Endothelial cell of umbilical vein (primary cell): ENCODE results near the gene GFOD1. TPM values are rescaled to one million over a fixed set of nuclear protein-coding genes. Genes with fewer than 3 reads are reported as not detected.

Experiments used
- BruUV-seq: library from RNA; stranded (reverse); fragments of 400-500 nt; replicated peaks from 2 replicates; lab custom pipeline; 2021; lab: Mats Ljungman, UMichigan
- CTCF ChIA-PET: fragments of 300-600, 350-600 bp; sonication (Branson Sonifier 250); formaldehyde crosslinking; loops from one replicate; lab custom pipeline; 2021; ENCODE audit warnings: antibody characterized with exemption, inconsistent platforms; lab: Charles Lee
- POLR2A ChIA-PET: fragments of 300-600, 350-600 bp; sonication (Branson Sonifier 250); formaldehyde crosslinking; loops from one replicate; lab custom pipeline; 2021; ENCODE audit warnings: antibody characterized with exemption, inconsistent platforms; lab: Charles Lee
- DNase-seq: peaks from one replicate; pipeline ENCODE4 v3.0.0-alpha.2; 2011; ENCODE audit warnings: low read depth, low spot score
- FAIRE-seq: peaks from 2 replicates; lab custom pipeline; 2011; peaks lifted over from hg19 to GRCh38; lab: Jason Lieb, UNC
- H2AFZ ChIP-seq: 2 replicates; pipeline ENCODE4 v1.6.0; 2012; ENCODE audit warnings: low read depth, low read length, control low read depth, inconsistent platforms
- H3K27ac ChIP-seq: 2 replicates; pipeline ENCODE4 v1.5.1; 2011; ENCODE audit warnings: low read depth, mild to moderate bottlenecking, control low read depth, low read length, moderate library complexity; ENCODE audit not compliant: insufficient read depth
- H3K27me3 ChIP-seq, 2 experiments: 2 replicates each; pipeline versions ENCODE4 v1.6.0 to v1.6.1; 2011; ENCODE audit warnings: low read length in 2 of 2, mixed read lengths in 1 of 2; ENCODE audit not compliant: control insufficient read depth in 2 of 2, insufficient read depth in 2 of 2
- H3K36me3 ChIP-seq, 2 experiments: 2 replicates in 1 of 2; 3 replicates in 1 of 2; pipeline ENCODE4 v1.5.1; 2011; ENCODE audit warnings: low read length in 2 of 2, mild to moderate bottlenecking in 1 of 2, moderate library complexity in 1 of 2; ENCODE audit not compliant: control insufficient read depth in 2 of 2, insufficient read depth in 2 of 2; ENCODE audit errors: extremely low read depth in 1 of 2
- H3K4me1 ChIP-seq: 3 replicates; pipeline ENCODE4 v1.5.1; 2011; ENCODE audit warnings: mild to moderate bottlenecking, low read length; ENCODE audit not compliant: control insufficient read depth, insufficient read depth; ENCODE audit errors: extremely low read depth
- H3K4me2 ChIP-seq: 2 replicates; pipeline ENCODE4 v1.6.1; 2011; ENCODE audit warnings: low read length, control low read depth, mixed read lengths; ENCODE audit not compliant: insufficient read depth
- H3K4me3 ChIP-seq, 3 experiments: fragments of 200-600 bp in 1 of 3; sonication (generic), shearing (Covaris generic) in 1 of 3; replicated peaks in 1 of 3; 2 replicates each; pipeline ENCODE4 v1.5.1; 2011 to 2016; ENCODE audit warnings: control low read depth in 3 of 3, low read length in 3 of 3, mild to moderate bottlenecking in 2 of 3, inconsistent platforms in 1 of 3, low read depth in 1 of 3, moderate library complexity in 1 of 3; ENCODE audit not compliant: insufficient read depth in 1 of 3
- H3K79me2 ChIP-seq: 2 replicates; pipeline ENCODE4 v1.6.0; 2012; ENCODE audit warnings: low read length, inconsistent platforms; ENCODE audit not compliant: control insufficient read depth, insufficient read depth
- H3K9ac ChIP-seq: replicated peaks from 2 replicates; pipeline ENCODE3; 2011; ENCODE audit warnings: low read length, control low read depth; ENCODE audit not compliant: insufficient read depth; ENCODE audit errors: extremely low read depth
- H3K9me1 ChIP-seq: replicated peaks from 3 replicates; pipeline ENCODE4 v1.6.0; 2011; ENCODE audit warnings: mild to moderate bottlenecking, low read length; ENCODE audit not compliant: control insufficient read depth, insufficient read depth; ENCODE audit errors: extremely low read depth
- H3K9me3 ChIP-seq: replicated peaks from 2 replicates; pipeline ENCODE4 v1.5.1; 2012; ENCODE audit warnings: low read length, inconsistent platforms; ENCODE audit not compliant: control insufficient read depth, insufficient read depth
- H4K20me1 ChIP-seq: replicated peaks from 2 replicates; pipeline ENCODE3; 2011; ENCODE audit warnings: mild to moderate bottlenecking, low read length; ENCODE audit not compliant: control insufficient read depth, insufficient read depth; ENCODE audit errors: extremely low read depth
- FOS ChIP-seq: IDR thresholded peaks from 2 replicates; pipeline ENCODE4 v1.6.1; 2011; ENCODE audit warnings: mild to moderate bottlenecking, low read length, moderate library complexity, borderline replicate concordance; ENCODE audit not compliant: insufficient read depth
- MAX ChIP-seq: IDR thresholded peaks from 2 replicates; pipeline ENCODE4 v1.6.1; 2011; ENCODE audit not compliant: insufficient read depth, insufficient read length
- MYC ChIP-seq: IDR thresholded peaks from one replicate; pipeline ENCODE4 v1.6.1; 2011; ENCODE audit warnings: mild to moderate bottlenecking, low read depth, low read length
- POLR2AphosphoS5 ChIP-seq: IDR thresholded peaks from 2 replicates; pipeline ENCODE4 v1.6.1; 2012; ENCODE audit warnings: low read depth, mild to moderate bottlenecking, control low read depth, low read length, moderate library complexity; ENCODE audit not compliant: insufficient read depth
- dilution Hi-C: fragments of 300-500 bp; cut with MboI; formaldehyde crosslinking; loops from one replicate; pipeline ENCODE4 v1.15.0; 2019; ENCODE audit warnings: low sequenced_read_pairs; ENCODE audit not compliant: extremely low pct_ligation_motif_present
- intact Hi-C: fragments of 100-400 bp; cut with micrococcal nuclease; formaldehyde crosslinking; loops from one replicate; pipeline ENCODE4 v1.10.0; 2022
- polyA plus RNA-seq, 4 experiments: library from polyadenylated mRNA; depleted of rRNA in 3 of 4; stranded (reverse) in 3 of 4; unstranded in 1 of 4; fragments of >200 nt; gene quantifications; 2 replicates each; pipeline versions ENCODE4 v1.2.1 to v1.2.3, GENCODE V29; 2011 to 2012; ENCODE audit warnings: missing spikeins in 1 of 4
- total RNA-seq: library from RNA; stranded (reverse); gene quantifications from 2 replicates; pipeline ENCODE4 v1.2.3, GENCODE V29; 2021
- TF ChIP-seq, protein P1 (sequence below), 2 donors: IDR thresholded peaks; 1 replicate in 1 of 2; 2 replicates in 1 of 2; pipeline ENCODE4 v1.5.1; 2011; ENCODE audit warnings: low read length in 2 of 2, mild to moderate bottlenecking in 2 of 2, moderate library complexity in 2 of 2, control low read depth in 1 of 2, inconsistent platforms in 1 of 2, low read depth in 1 of 2; ENCODE audit not compliant: insufficient read depth in 1 of 2; ENCODE audit errors: extremely low read depth in 1 of 2

Gene GFOD1
- total and polyA plus RNA-seq, 2 donors (not counting 3 experiments of a cell fraction or from before 2014, with no cell fraction given), result 12.1 to 24.1 TPM

DNA sequence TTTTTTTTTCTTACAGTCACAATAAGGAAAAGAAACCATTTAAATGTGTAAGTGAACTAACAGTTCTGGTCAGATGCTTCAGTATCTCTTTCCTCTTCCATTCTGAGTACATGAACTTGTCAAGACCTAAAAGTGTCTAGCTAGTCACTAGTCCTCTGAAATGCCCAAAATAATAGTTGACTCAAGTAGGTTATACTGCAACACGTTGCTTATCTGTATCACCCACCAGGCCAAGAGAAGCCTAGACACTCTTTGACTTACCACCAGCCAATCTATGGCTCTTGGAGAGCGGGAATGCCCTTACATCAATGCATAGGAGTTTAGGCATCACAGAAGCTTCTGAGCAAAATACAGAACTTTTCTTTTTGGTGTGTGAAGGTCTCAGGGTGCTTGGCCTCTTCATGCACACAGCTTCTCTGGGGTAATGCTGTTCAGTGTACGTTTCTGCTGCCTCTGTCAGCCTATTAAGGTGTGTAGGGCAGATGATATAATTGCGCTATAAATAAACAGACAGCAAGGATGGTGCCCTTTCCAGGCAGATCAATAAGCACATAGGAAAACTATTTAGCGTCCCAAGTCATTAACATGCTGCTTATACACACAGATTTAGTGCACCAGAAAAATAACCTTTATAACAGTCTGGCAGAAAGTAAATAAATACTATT is 7.8 kb upstream of the GFOD1 start:
- dilution Hi-C loops, result no loop called here
- no peak for FAIRE-seq
- no TSS peak for BruUV-seq

More for the DNA sequence above, 7.8 kb upstream of the GFOD1 start:
- H3K27ac ChIP-seq, result no peak overlapping the region
- no peaks in the 10 kb centered on the region for H3K9me3 ChIP-seq
- no peaks in the 10 kb centered on the region for H3K79me2 ChIP-seq
- no peaks in the 10 kb centered on the region for H4K20me1 ChIP-seq
- no peaks in the 10 kb centered on the region for H3K27me3 ChIP-seq
- intact Hi-C loops, result no loop called here
- H3K36me3 ChIP-seq, result no peaks in the 10 kb centered on the region
- no peak overlapping the region for H3K4me3 ChIP-seq
- POLR2A ChIA-PET, result no interaction called here
- H3K4me1 ChIP-seq, result peaks cover 13% of the 10 kb centered on the region
- CTCF ChIA-PET, result no interaction called here
- TF ChIP-seq POLR2AphosphoS5 (no peak), MAX (no peak), MYC (no peak), FOS (no peak)
- TF ChIP-seq, protein P1, sequence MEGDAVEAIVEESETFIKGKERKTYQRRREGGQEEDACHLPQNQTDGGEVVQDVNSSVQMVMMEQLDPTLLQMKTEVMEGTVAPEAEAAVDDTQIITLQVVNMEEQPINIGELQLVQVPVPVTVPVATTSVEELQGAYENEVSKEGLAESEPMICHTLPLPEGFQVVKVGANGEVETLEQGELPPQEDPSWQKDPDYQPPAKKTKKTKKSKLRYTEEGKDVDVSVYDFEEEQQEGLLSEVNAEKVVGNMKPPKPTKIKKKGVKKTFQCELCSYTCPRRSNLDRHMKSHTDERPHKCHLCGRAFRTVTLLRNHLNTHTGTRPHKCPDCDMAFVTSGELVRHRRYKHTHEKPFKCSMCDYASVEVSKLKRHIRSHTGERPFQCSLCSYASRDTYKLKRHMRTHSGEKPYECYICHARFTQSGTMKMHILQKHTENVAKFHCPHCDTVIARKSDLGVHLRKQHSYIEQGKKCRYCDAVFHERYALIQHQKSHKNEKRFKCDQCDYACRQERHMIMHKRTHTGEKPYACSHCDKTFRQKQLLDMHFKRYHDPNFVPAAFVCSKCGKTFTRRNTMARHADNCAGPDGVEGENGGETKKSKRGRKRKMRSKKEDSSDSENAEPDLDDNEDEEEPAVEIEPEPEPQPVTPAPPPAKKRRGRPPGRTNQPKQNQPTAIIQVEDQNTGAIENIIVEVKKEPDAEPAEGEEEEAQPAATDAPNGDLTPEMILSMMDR (IDR thresholded peaks at IDR 0.05; ENCODE audit: extremely low read depth in 1 of 2, insufficient read depth in 1 of 2, low read depth in 1 of 2, low read length in 2 of 2), result no peak
- H3K4me2 ChIP-seq, result no peak overlapping the region
- no peak for DNase-seq
- no peaks in the 10 kb centered on the region for H3K9me1 ChIP-seq
- H2AFZ ChIP-seq, result no peak overlapping the region
- H3K9ac ChIP-seq, result no peak overlapping the region
